H1 (cell line): Measurements from ENCODE around the gene PBOV1. TPM values are rescaled to one million over a fixed set of nuclear protein-coding genes. Genes with fewer than 3 reads are reported as not detected.

ENCODE experiments used
- CTCF ChIA-PET: fragments of 300-600 bp; sonication (Branson Sonifier 250); formaldehyde crosslinking; loops from one replicate; lab custom pipeline; 2021; ENCODE audit not compliant: partially characterized antibody; lab: Charles Lee
- POLR2A ChIA-PET: fragments of 300-600 bp; sonication (Branson Sonifier 250); formaldehyde crosslinking; loops from one replicate; lab custom pipeline; 2021; ENCODE audit warnings: inconsistent platforms; ENCODE audit not compliant: partially characterized antibody; lab: Charles Lee
- DNase-seq, 2 experiments: peaks; one replicate each; pipeline versions ENCODE4 v3.0.0 to v3.0.0-alpha.2; 2010 to 2022; ENCODE audit warnings: low spot score in 2 of 2, low read depth in 1 of 2, mixed read lengths in 1 of 2
- FAIRE-seq: peaks from 2 replicates; lab custom pipeline; 2011; peaks lifted over from hg19 to GRCh38; lab: Jason Lieb, UNC
- H2AFZ ChIP-seq: 2 replicates; pipeline ENCODE4 v1.8.1; 2012; ENCODE audit warnings: low read length, inconsistent platforms
- H2AK5ac ChIP-seq: 2 replicates; pipeline ENCODE4 v1.6.1; 2013; ENCODE audit warnings: low read depth, low read length
- H2BK120ac ChIP-seq: replicated peaks from 2 replicates; pipeline ENCODE3; 2013; ENCODE audit warnings: low read depth, low read length, inconsistent platforms
- H2BK12ac ChIP-seq: 2 replicates; pipeline ENCODE4 v1.6.1; 2013; ENCODE audit warnings: low read depth, low read length
- H2BK15ac ChIP-seq: 2 replicates; pipeline ENCODE4 v1.6.1; 2013; ENCODE audit warnings: low read length
- H2BK20ac ChIP-seq: 2 replicates; pipeline ENCODE4 v1.6.1; 2013; ENCODE audit warnings: low read length
- H2BK5ac ChIP-seq: 2 replicates; pipeline ENCODE4 v1.6.1; 2013; ENCODE audit warnings: low read depth, low read length
- H3K14ac ChIP-seq: 2 replicates; pipeline ENCODE4 v1.6.1; 2013; ENCODE audit warnings: inconsistent platforms; ENCODE audit not compliant: insufficient read length
- H3K18ac ChIP-seq: 2 replicates; pipeline ENCODE4 v1.6.1; 2013; ENCODE audit warnings: low read length; ENCODE audit errors: extremely low read depth
- H3K23ac ChIP-seq: 2 replicates; pipeline ENCODE4 v1.6.1; 2013; ENCODE audit warnings: inconsistent platforms; ENCODE audit not compliant: insufficient read length
- H3K23me2 ChIP-seq: 2 replicates; pipeline ENCODE4 v1.6.1; 2013; ENCODE audit warnings: low read depth, low read length
- H3K27ac ChIP-seq: 2 replicates; pipeline ENCODE4 v1.6.1; 2011; ENCODE audit warnings: low read depth, low read length, inconsistent platforms
- H3K27me3 ChIP-seq, 4 experiments: replicated peaks in 1 of 4; 1 replicate in 1 of 4; 2 replicates in 3 of 4; pipeline versions ENCODE4 v1.6.1 to v1.8.1; 2011 to 2013; ENCODE audit warnings: low read length in 3 of 4, mild to moderate bottlenecking in 3 of 4, inconsistent platforms in 2 of 4, mixed read lengths in 2 of 4, moderate library complexity in 1 of 4; ENCODE audit not compliant: control insufficient read depth in 3 of 4, insufficient read depth in 3 of 4; ENCODE audit errors: extremely low read depth in 1 of 4
- H3K36me3 ChIP-seq, 4 experiments: 2 replicates each; pipeline versions ENCODE4 v1.6.1 to v1.8.1; 2011 to 2013; ENCODE audit warnings: mild to moderate bottlenecking in 4 of 4, low read length in 3 of 4, moderate library complexity in 2 of 4, control low read depth in 1 of 4, inconsistent platforms in 1 of 4; ENCODE audit not compliant: insufficient read depth in 4 of 4, control insufficient read depth in 2 of 4
- H3K4ac ChIP-seq: replicated peaks from 2 replicates; pipeline ENCODE3; 2013; ENCODE audit warnings: low read length, low read depth, mixed read lengths, inconsistent platforms; ENCODE audit not compliant: insufficient read length
- H3K4me1 ChIP-seq, 4 experiments: replicated peaks in 1 of 4; 1 replicate in 1 of 4; 2 replicates in 3 of 4; pipeline versions ENCODE4 v1.6.1 to v1.8.1; 2011 to 2013; ENCODE audit warnings: low read length in 3 of 4, inconsistent platforms in 2 of 4, mixed read lengths in 1 of 4; ENCODE audit not compliant: insufficient read depth in 4 of 4, control insufficient read depth in 3 of 4
- H3K4me2 ChIP-seq, 2 experiments: 2 replicates each; pipeline versions ENCODE4 v1.6.1 to v1.8.1; 2011 to 2013; ENCODE audit warnings: low read depth in 2 of 2, low read length in 2 of 2, control low read depth in 1 of 2, inconsistent platforms in 1 of 2, mild to moderate bottlenecking in 1 of 2; ENCODE audit not compliant: insufficient read depth in 1 of 2
- H3K4me3 ChIP-seq, 4 experiments: fragments of 200-600, 300-600 bp in 1 of 4; sonication (generic), shearing (Covaris generic), sonication (Bioruptor Twin) in 1 of 4; 2 replicates each; pipeline versions ENCODE4 v1.5.1 to v1.8.1; 2011 to 2016; ENCODE audit warnings: low read length in 4 of 4, low read depth in 3 of 4, control low read depth in 2 of 4, inconsistent platforms in 2 of 4, mild to moderate bottlenecking in 2 of 4, mixed read lengths in 1 of 4, moderate library complexity in 1 of 4; ENCODE audit not compliant: insufficient read depth in 2 of 4; ENCODE audit errors: extremely low read depth in 1 of 4
- H3K56ac ChIP-seq: replicated peaks from 2 replicates; pipeline ENCODE3; 2013; ENCODE audit warnings: low read depth, mild to moderate bottlenecking, mixed read lengths, low read length, inconsistent platforms; ENCODE audit not compliant: insufficient read length
- H3K79me1 ChIP-seq: 2 replicates; pipeline ENCODE4 v1.6.1; 2013; ENCODE audit warnings: low read depth, low read length, control low read depth
- H3K79me2 ChIP-seq, 2 experiments: 2 replicates each; pipeline versions ENCODE4 v1.6.1 to v1.8.1; 2012 to 2013; ENCODE audit warnings: low read length in 2 of 2, mild to moderate bottlenecking in 2 of 2, inconsistent platforms in 1 of 2; ENCODE audit not compliant: insufficient read depth in 2 of 2, control insufficient read depth in 1 of 2
- H3K9ac ChIP-seq, 4 experiments: replicated peaks in 1 of 4; 1 replicate in 1 of 4; 2 replicates in 3 of 4; pipeline versions ENCODE4 v1.6.1 to v1.8.1; 2011 to 2013; ENCODE audit warnings: low read depth in 3 of 4, low read length in 3 of 4, control low read depth in 2 of 4, mild to moderate bottlenecking in 2 of 4, moderate library complexity in 2 of 4, inconsistent platforms in 1 of 4; ENCODE audit errors: extremely low read depth in 1 of 4
- H3K9me3 ChIP-seq, 2 experiments: 2 replicates each; pipeline versions ENCODE4 v1.6.1 to v1.8.1; 2012 to 2013; ENCODE audit warnings: mild to moderate bottlenecking in 2 of 2, moderate library complexity in 2 of 2, control low read depth in 1 of 2, inconsistent platforms in 1 of 2, low read depth in 1 of 2, low read length in 1 of 2, mixed read lengths in 1 of 2; ENCODE audit not compliant: insufficient read depth in 2 of 2
- H4K20me1 ChIP-seq, 2 experiments: replicated peaks in 1 of 2; 2 replicates each; pipeline versions ENCODE3 to v1.8.1; 2011 to 2013; ENCODE audit warnings: inconsistent platforms in 2 of 2, low read length in 2 of 2, mild to moderate bottlenecking in 1 of 2; ENCODE audit not compliant: insufficient read depth in 2 of 2, control insufficient read depth in 1 of 2
- H4K5ac ChIP-seq: 2 replicates; pipeline ENCODE4 v1.6.1; 2013; ENCODE audit warnings: low read length, low read depth, mixed read lengths, inconsistent platforms; ENCODE audit not compliant: insufficient read length
- H4K8ac ChIP-seq: 2 replicates; pipeline ENCODE4 v1.8.0; 2013; ENCODE audit warnings: mild to moderate bottlenecking, moderate library complexity, low read length, inconsistent platforms; ENCODE audit not compliant: insufficient read depth; ENCODE audit errors: extremely low read depth
- H4K91ac ChIP-seq: replicated peaks from 2 replicates; pipeline ENCODE3; 2013; ENCODE audit warnings: low read length, mixed read lengths, inconsistent platforms; ENCODE audit not compliant: insufficient read length
- RAD21 ChIP-seq, 2 experiments: IDR thresholded peaks in 1 of 2; conservative IDR thresholded peaks in 1 of 2; 2 replicates each; pipeline ENCODE4 v1.6.1; 2011; ENCODE audit warnings: low read depth in 2 of 2, low read length in 2 of 2, improper control_type of control experiment in 1 of 2, inconsistent platforms in 1 of 2, mild to moderate bottlenecking in 1 of 2, moderate library complexity in 1 of 2
- WGBS, 2 experiments: shearing (Covaris generic) in 1 of 2; methylation state at CpG; one replicate each; pipeline versions ENCODE4 v1.1.6 to v1.1.7; 2013 to 2015; ENCODE audit warnings: low lambda C conversion rate in 2 of 2, mixed read lengths in 2 of 2, inconsistent platforms in 1 of 2, low coverage in 1 of 2, missing lambda C conversion rate in 1 of 2; ENCODE audit not compliant: insufficient replicate concordance in 2 of 2, insufficient coverage in 1 of 2, insufficient read length in 1 of 2; ENCODE audit errors: extremely low coverage in 1 of 2, missing lambda C conversion rate in 1 of 2; 5-methylcytosine and 5-hydroxymethylcytosine counted together
- polyA plus RNA-seq, 7 experiments: library from polyadenylated mRNA; depleted of rRNA in 3 of 7; stranded (reverse) in 5 of 7; unstranded in 2 of 7; fragments of >200 nt in 5 of 7; fragments of 200-250 nt in 2 of 7; gene quantifications; 1 replicate in 5 of 7; 2 replicates in 1 of 7; 4 replicates in 1 of 7; pipeline versions ENCODE4 v1.2.1 to v1.2.3, GENCODE V29; 2011 to 2013; ENCODE audit warnings: missing spikeins in 2 of 7, mixed read lengths in 2 of 7
- total RNA-seq: library from RNA; stranded (reverse); fragmentation: NEBNext Ultra II Directional; extraction: Animal tissue kit (Norgen Biotek cat#: 25700); gene quantifications from 2 replicates; pipeline ENCODE4 v1.2.1, GENCODE V29; 2021

PBOV1 gene
- total and polyA plus RNA-seq, 2 of the 8 experiments (the other 6 are each of a cell fraction or from before 2014, with no cell fraction given) = not detected

DNA sequence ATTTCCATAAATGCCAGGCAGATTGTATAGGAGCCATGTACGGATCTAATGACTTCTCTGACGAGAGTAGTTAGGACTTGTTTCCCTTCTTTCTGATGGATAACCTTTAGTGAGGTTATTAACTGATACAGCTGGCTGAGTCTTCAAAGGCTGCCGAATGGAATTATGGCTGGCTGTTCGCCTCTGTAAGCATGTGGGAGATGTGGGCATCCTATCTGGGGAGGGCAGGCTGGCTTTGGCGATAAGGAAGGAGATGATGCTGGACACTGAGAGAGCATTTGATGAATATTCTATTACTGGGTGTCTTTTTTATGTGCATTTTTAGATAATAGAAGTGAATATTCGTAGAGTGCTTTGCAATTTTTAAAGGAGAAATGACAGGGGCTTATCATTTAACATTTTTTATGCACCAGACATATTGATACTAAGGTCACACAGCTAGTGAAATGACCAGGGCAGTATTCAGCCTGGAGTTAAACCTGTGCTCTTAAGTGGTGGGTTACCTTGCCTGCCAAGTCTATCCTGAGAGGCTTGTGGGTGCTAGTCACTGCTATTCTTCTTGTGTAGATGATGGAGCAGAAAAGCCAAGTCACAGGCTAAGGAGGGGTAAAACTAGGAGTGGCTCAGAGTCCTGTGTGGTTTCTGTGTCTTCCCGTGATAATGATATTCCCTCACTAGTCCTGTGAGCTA lies 3.1 kb downstream of the PBOV1 start:
- H2AFZ ChIP-seq = no peak overlapping the region
- H3K4me2 ChIP-seq = no peak overlapping the region
- H4K91ac ChIP-seq = no peak overlapping the region
- H2BK20ac ChIP-seq = no peak overlapping the region
- no peak overlapping the region for H2BK12ac ChIP-seq
- no peak overlapping the region for H4K5ac ChIP-seq
- no peak overlapping the region for H2BK120ac ChIP-seq
- H3K23me2 ChIP-seq = peaks cover 2% of the 10 kb centered on the region; the same call in 1 of the 2 replicates
- H3K79me1 ChIP-seq = no peaks in the 10 kb centered on the region
- H3K14ac ChIP-seq = no peak overlapping the region
- H2BK15ac ChIP-seq = no peak overlapping the region
- H2AK5ac ChIP-seq = no peak overlapping the region
- no peak overlapping the region for H3K9ac ChIP-seq
- no peak overlapping the region for H4K8ac ChIP-seq
- no peaks in the 10 kb centered on the region; a peak in 1 of 4 replicates for H3K9me3 ChIP-seq
- H3K27me3 ChIP-seq = no peaks in the 10 kb centered on the region
- H3K4me3 ChIP-seq = no peak overlapping the region
- no peak overlapping the region for H3K18ac ChIP-seq
- H3K56ac ChIP-seq = no peak overlapping the region
- CTCF ChIA-PET = interaction anchor here (1.8 kb wide), 1 partner anchor 99 kb away, joined by 6 read pairs; no protein-coding TSS in a partner anchor
- H2BK5ac ChIP-seq = no peak overlapping the region
- no peaks in the 10 kb centered on the region for H3K79me2 ChIP-seq
- no peaks in the 10 kb centered on the region for H4K20me1 ChIP-seq
- FAIRE-seq (no peak), DNase-seq (no peak)
- WGBS, 2 experiments = 84% methylated on average over 7 of the region's 7 CpGs; no CpG with 5 or more reads in 1 of the 2 experiments
- no peaks in the 10 kb centered on the region for H3K36me3 ChIP-seq
- no peak overlapping the region for H3K4ac ChIP-seq
- POLR2A ChIA-PET = interaction anchor here (0.6 kb wide), 1 partner anchor 391 kb away, joined by 3 read pairs; no protein-coding TSS in a partner anchor
- H3K27ac ChIP-seq = no peak overlapping the region
- H3K23ac ChIP-seq = no peak overlapping the region
- H3K4me1 ChIP-seq = no peaks in the 10 kb centered on the region
- TF ChIP-seq RAD21 (IDR thresholded peaks at IDR 0.05 in 1 of 2, conservative IDR thresholded peaks at IDR 0.05 in 1 of 2; ENCODE audit: low read depth in 2 of 2, low read length in 2 of 2) = no peak
